Epithelial cell of proximal tubule (primary cell): ENCODE data around the gene BCO2. TPM values are rescaled to one million over a fixed set of nuclear protein-coding genes. Genes with fewer than 3 reads are reported as not detected.

ENCODE experiments used
- DNase-seq: peaks from one replicate; pipeline ENCODE4 v3.0.0-alpha.2; 2011; ENCODE audit warnings: low read depth
- H3K4me3 ChIP-seq: 2 replicates; pipeline ENCODE4 v1.5.1; 2011; ENCODE audit warnings: low read depth, mild to moderate bottlenecking, low read length
- total RNA-seq: library from RNA; depleted of rRNA; stranded (reverse); fragments of >200 nt; gene quantifications from 2 replicates; pipeline ENCODE4 v1.2.3, GENCODE V29; 2015
- TF ChIP-seq, protein P1 (sequence below): conservative IDR thresholded peaks from 2 replicates; pipeline ENCODE4 v1.5.1; 2012; ENCODE audit warnings: low read depth, mild to moderate bottlenecking, low read length

BCO2 gene
- total RNA-seq, 1 donor from 2014 or later: 0.52 TPM

- TF ChIP-seq, protein P1, sequence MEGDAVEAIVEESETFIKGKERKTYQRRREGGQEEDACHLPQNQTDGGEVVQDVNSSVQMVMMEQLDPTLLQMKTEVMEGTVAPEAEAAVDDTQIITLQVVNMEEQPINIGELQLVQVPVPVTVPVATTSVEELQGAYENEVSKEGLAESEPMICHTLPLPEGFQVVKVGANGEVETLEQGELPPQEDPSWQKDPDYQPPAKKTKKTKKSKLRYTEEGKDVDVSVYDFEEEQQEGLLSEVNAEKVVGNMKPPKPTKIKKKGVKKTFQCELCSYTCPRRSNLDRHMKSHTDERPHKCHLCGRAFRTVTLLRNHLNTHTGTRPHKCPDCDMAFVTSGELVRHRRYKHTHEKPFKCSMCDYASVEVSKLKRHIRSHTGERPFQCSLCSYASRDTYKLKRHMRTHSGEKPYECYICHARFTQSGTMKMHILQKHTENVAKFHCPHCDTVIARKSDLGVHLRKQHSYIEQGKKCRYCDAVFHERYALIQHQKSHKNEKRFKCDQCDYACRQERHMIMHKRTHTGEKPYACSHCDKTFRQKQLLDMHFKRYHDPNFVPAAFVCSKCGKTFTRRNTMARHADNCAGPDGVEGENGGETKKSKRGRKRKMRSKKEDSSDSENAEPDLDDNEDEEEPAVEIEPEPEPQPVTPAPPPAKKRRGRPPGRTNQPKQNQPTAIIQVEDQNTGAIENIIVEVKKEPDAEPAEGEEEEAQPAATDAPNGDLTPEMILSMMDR: no peak
- H3K4me3 ChIP-seq: no peak overlapping the region
- no peak for DNase-seq
These were observed 71.9 kb downstream of the BCO2 start for GRCh38 chr11:112247201-112247600.

DNA sequence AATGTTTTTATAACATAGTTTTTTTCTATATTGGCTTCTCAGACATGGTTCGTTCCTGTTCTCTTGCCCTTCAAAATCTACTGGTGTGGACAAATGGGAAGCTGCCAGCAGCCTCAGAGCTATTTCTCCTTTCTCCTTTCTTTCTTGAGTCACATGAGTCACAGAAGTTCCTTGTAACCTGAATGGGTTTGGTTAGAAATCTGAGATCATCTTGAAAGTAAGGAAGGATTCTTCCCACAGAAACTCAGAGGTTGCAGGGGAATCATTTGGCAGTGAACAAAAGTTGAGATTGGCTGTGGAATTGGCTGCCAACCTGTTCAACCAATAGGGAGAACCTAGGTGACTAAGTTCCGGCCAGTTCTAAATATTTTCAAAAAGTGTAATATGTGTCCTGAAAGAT lies 72.9 kb downstream of the BCO2 start:
- no peak overlapping the region for H3K4me3 ChIP-seq
- TF ChIP-seq, protein P1: no peak
- DNase-seq: no peak

DNA sequence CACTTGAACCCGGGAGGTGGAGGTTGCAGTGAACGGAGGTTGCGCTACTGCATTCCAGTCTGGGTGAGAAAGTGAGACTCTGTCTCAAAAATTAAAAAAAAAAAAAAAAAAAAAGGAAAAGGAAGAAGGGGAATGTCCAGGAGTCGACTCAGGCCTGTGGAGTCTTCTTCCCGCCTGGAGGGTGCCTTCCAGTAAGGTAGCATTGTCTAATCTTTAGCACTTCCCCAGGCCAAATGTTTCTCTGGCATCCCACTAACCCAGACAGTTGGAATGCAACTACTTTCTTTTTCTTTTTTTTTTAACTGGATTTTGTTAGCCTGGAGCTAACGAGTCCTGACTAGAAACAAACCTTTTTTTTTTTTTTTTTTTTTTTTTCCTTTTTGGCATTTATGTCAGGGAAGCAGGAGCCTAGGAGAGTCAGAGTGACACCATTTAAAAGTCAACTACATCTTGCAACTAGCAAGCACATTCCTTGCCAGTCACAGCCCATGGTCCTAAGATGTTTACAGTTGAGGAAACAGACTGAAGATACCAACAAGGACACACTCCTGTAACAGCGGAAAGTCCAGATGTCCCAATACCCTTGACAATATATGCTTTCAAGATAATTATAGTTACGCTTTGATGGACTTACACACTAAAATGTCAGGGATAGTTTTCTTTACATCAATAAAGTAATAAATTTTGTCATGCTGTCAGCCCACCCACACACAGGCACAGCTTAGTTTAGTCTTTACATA lies 74.7 kb downstream of the BCO2 start:
- TF ChIP-seq, protein P1: no peak
- DNase-seq: no peak
- no peak overlapping the region for H3K4me3 ChIP-seq

- TF ChIP-seq, protein P1: no peak
- no peak overlapping the region for H3K4me3 ChIP-seq
- DNase-seq: no peak
These were observed 78.4 kb downstream of the BCO2 start for GRCh38 chr11:112253605-112254242.

- no peak overlapping the region for H3K4me3 ChIP-seq
- no peak for DNase-seq
- TF ChIP-seq, protein P1: no peak
These were observed 79.9 kb downstream of the BCO2 start for GRCh38 chr11:112255067-112255720.

- TF ChIP-seq, protein P1: no peak
- no peak within 1 kb of the TSS for H3K4me3 ChIP-seq
- no peak for DNase-seq
These were observed 85.2 kb downstream of the BCO2 start, which contains the start of gene PLET1 for GRCh38 chr11:112260490-112260889. TSS of gene PLET1 (minus strand) at chr11:112260860. CDS start at chr11:112260589, 271 bp downstream.
